ENCODE data around the gene RPS5.

DNA sequence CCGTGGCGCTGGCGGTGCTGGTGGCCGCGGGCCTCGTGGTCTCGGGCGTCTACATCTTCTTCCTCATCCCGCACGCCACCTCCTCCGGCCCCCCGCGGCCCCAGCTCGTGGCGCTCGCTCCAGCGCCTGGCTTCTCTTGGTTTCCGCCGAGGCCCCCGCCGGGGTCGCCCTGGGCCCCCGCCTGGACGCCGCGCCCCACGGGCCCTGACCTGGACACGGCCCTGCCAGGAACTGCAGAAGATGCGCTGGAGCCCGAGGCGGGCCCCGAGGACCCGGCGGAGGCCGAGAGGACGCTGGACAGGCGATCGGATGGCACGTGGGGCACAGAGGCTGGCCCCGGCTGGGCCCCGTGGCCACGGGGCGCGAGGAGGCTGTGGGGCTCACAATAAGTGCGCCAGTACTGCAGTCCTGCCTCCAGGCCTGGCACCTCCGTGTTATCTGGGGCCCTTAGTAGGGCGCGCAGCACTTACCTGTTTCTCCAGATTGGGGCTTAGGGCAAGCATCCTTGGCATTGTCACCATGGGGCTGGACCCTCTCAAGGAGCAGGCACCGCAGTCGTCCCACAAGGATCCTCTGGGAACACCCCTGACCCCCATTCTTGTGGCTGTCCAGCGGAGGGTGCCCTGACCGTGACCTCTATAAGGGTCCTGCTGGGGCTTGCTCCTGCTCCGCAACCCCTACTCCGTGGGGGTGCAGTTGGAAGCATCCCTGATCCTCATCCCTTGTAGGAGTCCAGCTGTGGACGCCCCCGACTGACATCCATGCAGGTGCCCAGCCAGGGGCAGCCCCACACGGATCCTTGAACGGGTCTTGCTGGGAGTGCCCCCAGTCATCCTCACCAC, 9.8 kb downstream of the RPS5 start:
- TF ChIP-seq, protein P1, sequence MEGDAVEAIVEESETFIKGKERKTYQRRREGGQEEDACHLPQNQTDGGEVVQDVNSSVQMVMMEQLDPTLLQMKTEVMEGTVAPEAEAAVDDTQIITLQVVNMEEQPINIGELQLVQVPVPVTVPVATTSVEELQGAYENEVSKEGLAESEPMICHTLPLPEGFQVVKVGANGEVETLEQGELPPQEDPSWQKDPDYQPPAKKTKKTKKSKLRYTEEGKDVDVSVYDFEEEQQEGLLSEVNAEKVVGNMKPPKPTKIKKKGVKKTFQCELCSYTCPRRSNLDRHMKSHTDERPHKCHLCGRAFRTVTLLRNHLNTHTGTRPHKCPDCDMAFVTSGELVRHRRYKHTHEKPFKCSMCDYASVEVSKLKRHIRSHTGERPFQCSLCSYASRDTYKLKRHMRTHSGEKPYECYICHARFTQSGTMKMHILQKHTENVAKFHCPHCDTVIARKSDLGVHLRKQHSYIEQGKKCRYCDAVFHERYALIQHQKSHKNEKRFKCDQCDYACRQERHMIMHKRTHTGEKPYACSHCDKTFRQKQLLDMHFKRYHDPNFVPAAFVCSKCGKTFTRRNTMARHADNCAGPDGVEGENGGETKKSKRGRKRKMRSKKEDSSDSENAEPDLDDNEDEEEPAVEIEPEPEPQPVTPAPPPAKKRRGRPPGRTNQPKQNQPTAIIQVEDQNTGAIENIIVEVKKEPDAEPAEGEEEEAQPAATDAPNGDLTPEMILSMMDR (IDR thresholded peaks at IDR 0.05) = no peak
- TF ChIP-seq POLR2A (IDR thresholded peaks at IDR 0.05) = no peak

Measured in prostate gland (tissue), 2 donors.